SW 1271 (cell line): ENCODE results near the gene PERP.
"Not testable (repeated sequence)": the region's sequence is repeated elsewhere in the genome, so short reads cannot be mapped to it uniquely, and the experiment has no call there.

Experiments
- DNase-seq, 2 experiments: peaks; one replicate each; lab custom pipeline; 2025; lab: John Stamatoyannopoulos, UW

Gene PERP

DNA sequence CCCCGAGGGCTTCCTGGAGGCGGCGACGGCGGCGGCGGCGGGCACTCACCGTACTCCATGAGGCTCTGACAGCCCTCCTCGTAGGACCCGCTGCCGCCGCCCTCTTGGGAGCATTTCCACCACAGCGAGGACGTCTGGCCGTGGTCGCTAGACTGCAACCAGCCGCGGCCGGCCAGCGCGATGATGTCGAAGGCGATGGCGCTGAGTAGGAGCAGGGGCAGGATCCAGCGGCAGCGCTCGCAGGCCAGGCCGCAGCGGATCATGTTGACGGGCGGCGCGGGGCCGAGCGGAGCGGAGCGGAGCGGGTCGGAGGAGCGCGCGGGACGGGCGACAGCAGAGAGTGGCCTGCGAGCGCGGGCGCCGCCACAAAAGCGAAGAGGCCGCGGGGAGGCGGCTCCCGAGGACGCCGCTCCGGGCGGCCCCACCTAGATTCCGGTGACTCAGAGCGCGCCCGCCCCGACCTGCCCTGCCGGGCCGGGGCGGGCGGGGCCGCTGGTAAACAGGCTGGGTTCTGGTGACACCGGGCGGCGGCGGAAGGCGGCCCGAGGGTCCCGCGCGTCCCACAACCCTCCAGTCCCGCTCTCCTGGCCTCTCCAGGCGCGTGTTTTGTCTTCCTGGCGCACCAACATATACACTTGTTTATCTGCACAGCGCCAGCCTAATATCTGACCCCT, at the start of gene PERP:
TSS of gene PERP (minus strand) at position 342 of the 674 bp plus-strand sequence. CDS start at position 263, 79 bp downstream.
- DNase-seq = peak; percentile 48 to 51

- no peak for DNase-seq
These were observed 48.2 kb upstream of the PERP start for GRCh38 chr6:138155443-138155842.

- no peak for DNase-seq
These were observed 39.3 kb upstream of the PERP start for GRCh38 chr6:138146544-138146943.

GRCh38 chr6:138145402-138145801, 38.2 kb upstream of the PERP start:
- DNase-seq = no peak

DNA sequence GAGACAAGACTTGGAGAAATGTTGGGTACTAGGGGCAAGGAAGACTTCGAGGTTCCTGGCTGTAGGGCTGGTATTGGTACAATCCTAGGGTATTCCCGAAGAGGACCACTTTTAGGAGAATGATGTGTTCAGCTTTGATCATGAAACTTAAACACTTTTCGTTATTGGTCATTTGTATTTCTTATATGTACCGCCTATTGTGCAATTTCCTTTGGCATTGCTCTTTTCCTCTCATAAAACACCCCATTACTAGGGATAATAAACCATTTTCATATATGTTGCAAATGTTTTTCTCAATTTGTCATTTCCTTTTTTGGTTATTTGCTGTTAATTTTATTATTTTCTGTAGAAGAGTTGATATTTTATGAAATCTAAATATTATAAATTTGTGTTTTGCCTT, 35.6 kb upstream of the PERP start:
- no peak for DNase-seq

- DNase-seq = no peak
These were observed 22.0 kb upstream of the PERP start for GRCh38 chr6:138129190-138129589.

DNA sequence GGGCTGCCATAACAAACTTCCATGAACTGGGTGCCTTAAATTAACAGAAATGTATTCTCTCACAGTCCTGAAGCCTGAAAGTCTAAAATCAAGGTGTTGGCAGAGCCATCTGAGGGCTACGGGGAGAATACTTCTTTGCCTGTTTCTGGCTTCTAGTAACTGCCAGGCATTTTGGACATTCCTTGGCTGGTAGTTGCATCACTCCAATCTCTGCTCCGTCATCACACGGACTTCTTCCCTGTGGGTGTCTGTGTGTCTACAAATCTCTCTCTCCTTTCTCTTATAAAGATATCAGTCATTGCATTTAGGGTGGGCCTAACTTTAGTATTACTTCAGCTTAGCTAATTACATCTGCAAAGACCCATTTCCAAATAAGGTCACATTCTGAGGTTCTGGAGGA, 20.9 kb upstream of the PERP start:
- no peak for DNase-seq

DNA sequence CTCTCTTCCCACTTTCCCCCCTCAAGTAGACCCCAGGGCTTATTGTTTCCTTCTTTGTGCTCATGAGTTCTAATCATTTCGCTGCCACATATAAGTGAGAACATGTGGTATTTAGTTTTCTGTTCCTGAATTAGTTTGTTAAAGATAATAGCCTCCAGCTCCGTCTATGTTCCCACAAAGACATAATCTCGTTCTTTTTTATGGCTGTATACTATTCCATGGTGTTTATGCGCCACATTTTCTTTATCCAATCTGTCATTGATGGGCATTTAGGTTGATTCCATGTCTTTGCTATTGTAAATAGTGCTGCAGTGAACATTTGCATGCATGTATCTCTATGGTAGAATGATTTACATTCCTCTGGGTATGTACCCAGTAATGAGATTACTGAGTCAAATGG, 16.9 kb upstream of the PERP start:
- no peak for DNase-seq

DNA sequence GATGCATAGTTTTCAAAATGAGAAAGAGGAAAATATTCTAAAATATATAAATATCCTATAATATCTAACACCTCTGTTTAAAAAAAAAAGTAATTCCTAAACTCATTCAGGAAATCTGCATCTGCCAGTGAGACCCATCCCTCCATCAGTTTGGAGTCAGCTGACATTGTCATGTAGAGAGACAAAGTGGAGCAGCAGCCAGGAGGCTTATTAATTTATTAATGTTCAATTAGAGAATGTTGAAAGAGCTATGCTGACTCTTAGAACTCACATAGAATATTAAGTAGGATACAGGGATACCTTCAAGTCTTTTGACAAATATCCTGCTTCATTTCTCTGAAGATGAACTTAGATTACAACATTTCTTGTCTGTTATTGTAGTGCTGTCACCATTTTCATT, 12.8 kb upstream of the PERP start:
- DNase-seq = no peak

- not testable (repeated sequence) for DNase-seq
These were observed 12.0 kb upstream of the PERP start for GRCh38 chr6:138119229-138119628.

- DNase-seq = no peak
These were observed 10.2 kb upstream of the PERP start for GRCh38 chr6:138117376-138117914.

- no peak for DNase-seq
These were observed 9.4 kb upstream of the PERP start for GRCh38 chr6:138116661-138116999.

GRCh38 chr6:138115877-138116660, 8.8 kb upstream of the PERP start:
- peak; percentile 25 to 64 for DNase-seq

- no peak for DNase-seq
These were observed 8.0 kb upstream of the PERP start for GRCh38 chr6:138115201-138115600.

- no peak for DNase-seq
These were observed 6.5 kb upstream of the PERP start for GRCh38 chr6:138113588-138114210.

- DNase-seq = no peak
These were observed 3.0 kb upstream of the PERP start for GRCh38 chr6:138110229-138110628.

DNA sequence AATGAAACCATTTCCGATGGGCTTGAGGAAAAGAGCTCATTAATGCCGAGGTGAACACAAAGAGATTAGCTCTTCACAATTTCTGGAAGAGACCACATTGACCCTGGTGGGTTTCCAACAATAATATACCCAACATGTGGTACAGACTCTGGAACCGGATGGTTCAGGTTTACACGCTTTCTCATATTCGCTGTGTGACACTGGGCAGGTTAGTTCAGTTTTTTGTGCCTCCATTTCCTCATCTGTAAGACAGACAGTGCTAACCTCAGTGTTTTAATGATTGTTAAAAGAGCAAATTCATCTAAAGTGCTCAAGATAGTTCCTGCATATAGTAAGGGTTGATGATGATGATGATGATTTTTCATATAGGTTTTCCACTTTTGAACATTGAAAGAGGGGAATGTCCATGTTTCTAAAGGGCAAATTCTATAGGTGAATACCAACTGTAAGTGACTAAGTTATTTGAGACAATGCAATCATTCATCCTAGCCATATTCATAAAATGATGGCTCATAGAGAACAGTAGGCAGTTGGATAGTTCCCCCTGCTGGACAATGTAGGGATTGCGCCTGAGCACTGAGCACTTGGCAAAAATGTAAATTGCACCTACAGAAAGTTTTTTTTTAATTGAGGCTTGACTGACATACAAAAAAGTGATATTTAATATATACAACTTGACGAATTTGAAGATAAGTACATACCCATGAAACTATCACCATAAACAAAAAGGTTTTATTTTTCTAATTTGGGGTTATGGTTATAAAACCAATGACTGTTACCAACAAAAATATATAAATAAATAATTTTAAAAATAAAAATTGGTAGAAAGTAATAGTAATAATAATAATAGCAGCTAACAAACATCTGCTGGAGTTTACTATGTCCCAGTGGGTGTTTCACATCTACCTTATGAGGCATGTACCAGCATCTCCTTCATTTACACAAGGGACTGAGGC, 2.1 kb upstream of the PERP start:
- DNase-seq = peak; percentile 46 to 74

GRCh38 chr6:138107752-138108592, 753 bp upstream of the PERP start:
- DNase-seq = no peak

DNA sequence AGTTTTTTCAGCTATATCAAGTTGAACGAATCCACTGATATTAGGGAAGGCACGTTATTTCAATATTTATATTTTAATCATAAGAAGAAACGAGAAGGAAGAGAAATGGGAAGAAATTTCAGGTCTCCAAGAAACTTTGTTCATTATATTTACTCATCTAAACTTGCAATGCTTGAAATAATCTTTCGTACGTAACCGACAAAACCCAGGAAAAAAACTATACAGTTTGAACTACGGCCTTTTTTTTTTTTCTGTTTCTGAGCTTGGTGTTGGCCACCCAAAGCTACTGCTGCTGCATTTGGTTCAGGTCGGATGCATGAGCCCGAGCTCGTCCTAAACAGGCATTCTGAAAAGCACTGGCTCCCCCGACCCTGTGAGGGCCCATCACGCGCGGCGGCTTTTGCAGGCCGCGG, 548 bp downstream of the PERP start:
- DNase-seq = peak in 1 of 2 experiments; percentile 43

- peak in 1 of 2 experiments; percentile 10 for DNase-seq
These were observed 1.1 kb downstream of the PERP start for GRCh38 chr6:138105880-138106664.
